ENCODE results near the gene SELE. TPM values are rescaled to one million over a fixed set of nuclear protein-coding genes. Genes with fewer than 3 reads are reported as not detected.

Gene SELE
- polyA plus RNA-seq, 3 donors = not detected

DNA sequence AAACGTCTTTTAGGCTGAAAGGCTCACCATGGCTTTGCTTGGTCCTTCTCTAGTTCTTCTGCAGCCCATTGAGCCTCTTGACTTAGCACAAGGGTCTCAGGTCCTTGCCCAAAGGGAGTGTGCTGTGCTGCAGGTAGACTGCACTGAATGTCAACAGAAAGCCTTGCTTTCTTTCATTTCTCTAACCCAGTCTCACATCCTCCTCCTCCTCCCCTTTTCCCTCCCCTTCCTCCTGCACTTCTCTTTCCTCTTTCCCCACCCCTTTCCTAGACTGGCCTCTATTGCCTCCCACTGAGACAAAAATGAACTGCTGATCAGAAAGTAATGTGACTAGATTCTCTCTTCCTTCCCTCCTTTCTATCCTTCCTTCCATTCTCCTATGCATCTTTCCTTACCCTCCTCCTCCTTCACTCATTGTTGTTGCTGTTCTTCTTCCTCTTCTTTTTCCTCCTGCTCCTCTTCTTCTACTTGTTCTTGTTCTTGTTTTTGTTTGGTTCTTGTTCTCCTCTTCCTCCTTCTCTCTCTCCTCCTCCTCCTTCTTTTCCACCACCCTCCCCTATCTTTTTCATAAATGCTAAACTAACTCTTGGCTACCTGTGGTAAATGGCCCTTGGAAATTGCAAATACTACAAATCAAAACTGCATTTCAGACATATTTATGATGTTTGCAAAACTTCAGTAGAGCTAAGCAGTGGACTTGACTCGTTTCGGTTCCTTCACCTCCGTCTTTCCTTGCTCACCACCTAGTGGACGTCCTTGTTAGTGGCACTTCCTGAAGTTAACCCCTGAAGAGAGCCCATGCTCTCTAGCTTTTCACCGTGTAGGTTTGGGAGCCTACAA lies 22.2 kb downstream of the SELE start, which contains the start of gene SELL:
Gene SELL, minus strand, starts transcription at position 152 of the 840 bp plus-strand sequence. Its CDS starts 122 bp downstream, at position 30.
- DNase-seq = peak; percentile 75 to 81 (median 80)

DNA sequence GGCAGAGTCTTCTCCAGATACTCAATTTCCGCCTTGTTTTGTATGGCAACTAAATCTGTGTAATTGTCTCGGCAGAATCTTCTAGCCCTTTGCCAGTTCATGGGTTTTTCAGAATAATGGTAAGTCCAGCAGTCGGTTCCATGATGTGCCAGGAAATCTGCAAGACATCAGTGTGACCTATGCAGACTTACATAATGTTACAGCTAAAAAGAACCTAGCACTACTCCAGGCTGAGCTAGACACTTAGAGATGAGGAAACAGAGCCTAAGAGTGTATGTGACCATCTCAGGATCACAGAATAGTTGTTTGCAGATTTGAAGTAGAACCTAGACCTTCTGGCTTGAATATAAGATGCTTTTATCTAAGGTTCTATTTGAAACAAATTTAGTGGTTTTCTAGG lies 25.2 kb downstream of the SELE start:
- peaks cover 36 to 51% of the 10 kb centered on the region in 2 donors for H3K36me3 Mint-ChIP-seq
- Histone ChIP-seq H3K36me3 (replicated peaks in 1 of 2; ENCODE audit: control insufficient read depth in 1 of 2, insufficient read depth in 2 of 2, low read length in 2 of 2) (peaks cover 25 to 29% of the 10 kb centered on the region in 2 donors), H3K4me2 (replicated peaks; ENCODE audit: extremely low read depth, low read length, poor library complexity, severe bottlenecking) (peak overlapping the region; percentile 86), H3K27ac (ENCODE audit: low read depth in 1 of 2, low read length in 2 of 2) (peak overlapping the region in 1 of 2 donors; percentile 81), H3K4me1 (ENCODE audit: control insufficient read depth in 1 of 2, insufficient read depth in 2 of 2, low read length in 2 of 2) (peaks cover 53 to 86% of the 10 kb centered on the region in 2 donors), H3K27me3 (ENCODE audit: control insufficient read depth in 2 of 2, insufficient read depth in 2 of 2, low read length in 2 of 2) (no peaks in the 10 kb centered on the region), H3K79me2 (ENCODE audit: insufficient read depth, low read length) (peaks cover 79% of the 10 kb centered on the region), H2AFZ (ENCODE audit: insufficient read depth, low read depth, low read length, poor library complexity, severe bottlenecking) (peak overlapping the region; percentile 64), H3K9ac (ENCODE audit: insufficient read depth, low read length, poor library complexity, severe bottlenecking) (peak overlapping the region; percentile 41), H4K20me1 (ENCODE audit: insufficient read depth, low read length) (no peaks in the 10 kb centered on the region), H3K4me3 (replicated peaks in 1 of 3; ENCODE audit: low read depth in 2 of 3, low read length in 3 of 3) (peak overlapping the region; percentile 38 to 97 (median 75)), H3K9me3 (replicated peaks in 1 of 2; ENCODE audit: control insufficient read depth in 1 of 2, insufficient read depth in 1 of 2, low read length in 2 of 2) (no peaks in the 10 kb centered on the region)
- 0% methylated on average over 1 of the region's 3 CpGs for WGBS (ENCODE audit: insufficient coverage)
- peaks cover 6 to 11% (median 10%) of the 10 kb centered on the region in 7 donors for H3K9me3 Mint-ChIP-seq
- peaks cover 67% of the 10 kb centered on the region for H3K4me1 Mint-ChIP-seq
- peak; percentile 16 to 45 (median 37) for DNase-seq
- intact Hi-C loops (cut with micrococcal nuclease) = loop anchor here in 1 of 2 donors (5.0 kb wide), 1 partner anchor 106 kb away; no protein-coding TSS in a partner anchor
- no peaks in the 10 kb centered on the region for H3K27me3 Mint-ChIP-seq (ENCODE audit: low read depth in 3 of 3)
- H3K4me3 Mint-ChIP-seq = peak overlapping the region; percentile 79 to 89
- TF ChIP-seq, protein P1, sequence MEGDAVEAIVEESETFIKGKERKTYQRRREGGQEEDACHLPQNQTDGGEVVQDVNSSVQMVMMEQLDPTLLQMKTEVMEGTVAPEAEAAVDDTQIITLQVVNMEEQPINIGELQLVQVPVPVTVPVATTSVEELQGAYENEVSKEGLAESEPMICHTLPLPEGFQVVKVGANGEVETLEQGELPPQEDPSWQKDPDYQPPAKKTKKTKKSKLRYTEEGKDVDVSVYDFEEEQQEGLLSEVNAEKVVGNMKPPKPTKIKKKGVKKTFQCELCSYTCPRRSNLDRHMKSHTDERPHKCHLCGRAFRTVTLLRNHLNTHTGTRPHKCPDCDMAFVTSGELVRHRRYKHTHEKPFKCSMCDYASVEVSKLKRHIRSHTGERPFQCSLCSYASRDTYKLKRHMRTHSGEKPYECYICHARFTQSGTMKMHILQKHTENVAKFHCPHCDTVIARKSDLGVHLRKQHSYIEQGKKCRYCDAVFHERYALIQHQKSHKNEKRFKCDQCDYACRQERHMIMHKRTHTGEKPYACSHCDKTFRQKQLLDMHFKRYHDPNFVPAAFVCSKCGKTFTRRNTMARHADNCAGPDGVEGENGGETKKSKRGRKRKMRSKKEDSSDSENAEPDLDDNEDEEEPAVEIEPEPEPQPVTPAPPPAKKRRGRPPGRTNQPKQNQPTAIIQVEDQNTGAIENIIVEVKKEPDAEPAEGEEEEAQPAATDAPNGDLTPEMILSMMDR (IDR thresholded peaks at IDR 0.05) = no peak
- H3K27ac Mint-ChIP-seq = peak overlapping the region; percentile 84 to 94 (median 91)

More for the DNA sequence above, 22.2 kb downstream of the SELE start, which contains the start of gene SELL:
- H3K27ac Mint-ChIP-seq = peak within 1 kb of the TSS; percentile 85 to 97 (median 91)
- peak within 1 kb of the TSS; percentile 41 for H3K9ac ChIP-seq (ENCODE audit: insufficient read depth, low read length, poor library complexity, severe bottlenecking)
- no peaks in the 10 kb centered on the region for H3K9me3 ChIP-seq (replicated peaks in 1 of 2; ENCODE audit: control insufficient read depth in 1 of 2, insufficient read depth in 1 of 2, low read length in 2 of 2)
- 0% methylated on average over 1 of the region's 6 CpGs for WGBS (ENCODE audit: insufficient coverage)
- peaks cover 1 to 3% (median 2%) of the 10 kb centered on the region in 3 donors for H3K27me3 Mint-ChIP-seq (ENCODE audit: low read depth in 3 of 3)
- H3K27me3 ChIP-seq (ENCODE audit: control insufficient read depth in 2 of 2, insufficient read depth in 2 of 2, low read length in 2 of 2) = no peaks in the 10 kb centered on the region
- H3K4me2 ChIP-seq (replicated peaks; ENCODE audit: extremely low read depth, low read length, poor library complexity, severe bottlenecking) = peak within 1 kb of the TSS; percentile 86
- peaks cover 24 to 55% of the 10 kb centered on the region in 2 donors for H3K4me1 ChIP-seq (ENCODE audit: control insufficient read depth in 1 of 2, insufficient read depth in 2 of 2, low read length in 2 of 2)
- peak within 1 kb of the TSS in 1 of 2 donors; percentile 81 for H3K27ac ChIP-seq (ENCODE audit: low read depth in 1 of 2, low read length in 2 of 2)
- TF ChIP-seq, protein P1 (IDR thresholded peaks at IDR 0.05) = peak; percentile 84
- H3K36me3 ChIP-seq (replicated peaks in 1 of 2; ENCODE audit: control insufficient read depth in 1 of 2, insufficient read depth in 2 of 2, low read length in 2 of 2) = peaks cover 0 to 2% of the 10 kb centered on the region in 2 donors
- H3K4me1 Mint-ChIP-seq = peaks cover 37% of the 10 kb centered on the region
- peak within 1 kb of the TSS; percentile 84 to 95 for H3K4me3 Mint-ChIP-seq
- peaks cover 9 to 21% (median 15%) of the 10 kb centered on the region in 7 donors for H3K9me3 Mint-ChIP-seq
- H4K20me1 ChIP-seq (ENCODE audit: insufficient read depth, low read length) = no peaks in the 10 kb centered on the region
- peaks cover 6 to 21% of the 10 kb centered on the region in 2 donors for H3K36me3 Mint-ChIP-seq
- H3K4me3 ChIP-seq (replicated peaks in 1 of 3; ENCODE audit: low read depth in 2 of 3, low read length in 3 of 3) = peak within 1 kb of the TSS; percentile 45 to 97 (median 75)
- H3K79me2 ChIP-seq (ENCODE audit: insufficient read depth, low read length) = peaks cover 49% of the 10 kb centered on the region
- intact Hi-C loops (cut with micrococcal nuclease) = loop anchor here (2.0 to 5.0 kb wide), 2 partner anchors 109 to 124 kb away; partner anchors contain the start of gene F5 (in 1 of the 2)
- peak within 1 kb of the TSS; percentile 70 for H2AFZ ChIP-seq (ENCODE audit: insufficient read depth, low read depth, low read length, poor library complexity, severe bottlenecking)

Measured in CD14-positive monocyte (primary cell).